SU-DHL-6 (cell line): ENCODE results near the gene MYDGF.

Experiments
- H2AFZ ChIP-seq: fragments of 200-600 bp; sonication (generic); 2 replicates; pipeline ENCODE4 v1.6.1; 2014; ENCODE audit warnings: low read depth, mild to moderate bottlenecking, moderate library complexity, mixed read lengths, antibody characterized with exemption, low read length; ENCODE audit not compliant: severe bottlenecking
- H3F3A ChIP-seq: fragments of 200-600 bp; shearing (Covaris generic); 2 replicates; pipeline ENCODE4 v1.6.0; 2016; ENCODE audit warnings: antibody characterized with exemption, mild to moderate bottlenecking; ENCODE audit not compliant: insufficient read depth
- H3K27ac ChIP-seq: fragments of 200-600 bp; sonication (generic); 2 replicates; pipeline ENCODE4 v1.5.1; 2016; ENCODE audit warnings: low read depth, mild to moderate bottlenecking, low read length, moderate library complexity, mixed read lengths
- H3K27me3 ChIP-seq: fragments of 200-600 bp; sonication (generic), shearing (Covaris generic); 2 replicates; pipeline ENCODE4 v1.6.0; 2014; ENCODE audit warnings: mild to moderate bottlenecking, low read length
- H3K36me3 ChIP-seq: fragments of 200-600 bp; sonication (generic); 2 replicates; pipeline ENCODE4 v1.6.1; 2014; ENCODE audit warnings: mild to moderate bottlenecking, low read length, mixed read lengths
- H3K4me2 ChIP-seq: fragments of 300-600, 200-600 bp; shearing (Covaris generic), sonication (generic); 2 replicates; pipeline ENCODE4 v1.6.0; 2014; ENCODE audit warnings: low read length, low read depth, mild to moderate bottlenecking; ENCODE audit not compliant: poor library complexity, severe bottlenecking
- H3K4me3 ChIP-seq: fragments of 200-600 bp; sonication (generic); 2 replicates; pipeline ENCODE4 v1.5.1; 2014; ENCODE audit warnings: antibody characterized with exemption, low read length, mild to moderate bottlenecking, mixed read lengths; ENCODE audit not compliant: insufficient read depth, poor library complexity, severe bottlenecking
- H3K79me2 ChIP-seq: fragments of 200-600 bp; sonication (generic); 2 replicates; pipeline ENCODE4 v1.6.1; 2014; ENCODE audit warnings: mild to moderate bottlenecking, low read length, moderate library complexity; ENCODE audit not compliant: insufficient read depth
- H3K9ac ChIP-seq: fragments of 200-600 bp; sonication (generic); 2 replicates; pipeline ENCODE4 v1.7.0; 2014; ENCODE audit warnings: mild to moderate bottlenecking, low read length
- H3K9me2 ChIP-seq: fragments of 200-600 bp; sonication (generic); replicated peaks from 2 replicates; pipeline ENCODE4 v1.6.1; 2014; ENCODE audit warnings: low read length; ENCODE audit not compliant: insufficient read depth
- H3K9me3 ChIP-seq: fragments of 200-600 bp; sonication (generic); 2 replicates; pipeline ENCODE4 v1.6.1; 2014; ENCODE audit warnings: low read length, mixed read lengths; ENCODE audit not compliant: insufficient read depth
- H4K20me1 ChIP-seq: fragments of 200-600 bp; sonication (generic); 2 replicates; pipeline ENCODE4 v1.6.1; 2014; ENCODE audit warnings: low read depth, mild to moderate bottlenecking, antibody characterized with exemption, low read length, moderate library complexity, mixed read lengths
- EZH2phosphoT487 ChIP-seq: fragments of 200-600 bp; sonication (generic), shearing (Covaris generic); conservative IDR thresholded peaks from 2 replicates; pipeline ENCODE4 v1.6.1; 2018; ENCODE audit warnings: mild to moderate bottlenecking, antibody characterized with exemption, low read length, moderate library complexity, mixed read lengths
- TF ChIP-seq, protein P1 (sequence below): fragments of 200-600 bp; sonication (generic); IDR thresholded peaks from one replicate; pipeline ENCODE4 v1.5.1; 2017; ENCODE audit warnings: antibody characterized with exemption, mild to moderate bottlenecking, low read length, moderate library complexity; ENCODE audit not compliant: insufficient read depth, poor library complexity, severe bottlenecking

Gene MYDGF

GRCh38 chr19:4678881-4679790, 9.0 kb upstream of the MYDGF start:
- no peaks in the 10 kb centered on the region for H3K79me2 ChIP-seq
- no peak for TF ChIP-seq EZH2phosphoT487
- TF ChIP-seq, protein P1, sequence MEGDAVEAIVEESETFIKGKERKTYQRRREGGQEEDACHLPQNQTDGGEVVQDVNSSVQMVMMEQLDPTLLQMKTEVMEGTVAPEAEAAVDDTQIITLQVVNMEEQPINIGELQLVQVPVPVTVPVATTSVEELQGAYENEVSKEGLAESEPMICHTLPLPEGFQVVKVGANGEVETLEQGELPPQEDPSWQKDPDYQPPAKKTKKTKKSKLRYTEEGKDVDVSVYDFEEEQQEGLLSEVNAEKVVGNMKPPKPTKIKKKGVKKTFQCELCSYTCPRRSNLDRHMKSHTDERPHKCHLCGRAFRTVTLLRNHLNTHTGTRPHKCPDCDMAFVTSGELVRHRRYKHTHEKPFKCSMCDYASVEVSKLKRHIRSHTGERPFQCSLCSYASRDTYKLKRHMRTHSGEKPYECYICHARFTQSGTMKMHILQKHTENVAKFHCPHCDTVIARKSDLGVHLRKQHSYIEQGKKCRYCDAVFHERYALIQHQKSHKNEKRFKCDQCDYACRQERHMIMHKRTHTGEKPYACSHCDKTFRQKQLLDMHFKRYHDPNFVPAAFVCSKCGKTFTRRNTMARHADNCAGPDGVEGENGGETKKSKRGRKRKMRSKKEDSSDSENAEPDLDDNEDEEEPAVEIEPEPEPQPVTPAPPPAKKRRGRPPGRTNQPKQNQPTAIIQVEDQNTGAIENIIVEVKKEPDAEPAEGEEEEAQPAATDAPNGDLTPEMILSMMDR = no peak
- no peak overlapping the region for H3K27ac ChIP-seq
- H3K36me3 ChIP-seq = no peaks in the 10 kb centered on the region
- H3K9me3 ChIP-seq = no peaks in the 10 kb centered on the region
- H3K9me2 ChIP-seq = no peaks in the 10 kb centered on the region
- H3K27me3 ChIP-seq = no peaks in the 10 kb centered on the region
- H3K4me3 ChIP-seq = no peak overlapping the region
- H3F3A ChIP-seq = no peaks in the 10 kb centered on the region
- H4K20me1 ChIP-seq = no peaks in the 10 kb centered on the region
- H2AFZ ChIP-seq = no peak overlapping the region
- no peak overlapping the region for H3K9ac ChIP-seq
- no peak overlapping the region for H3K4me2 ChIP-seq

DNA sequence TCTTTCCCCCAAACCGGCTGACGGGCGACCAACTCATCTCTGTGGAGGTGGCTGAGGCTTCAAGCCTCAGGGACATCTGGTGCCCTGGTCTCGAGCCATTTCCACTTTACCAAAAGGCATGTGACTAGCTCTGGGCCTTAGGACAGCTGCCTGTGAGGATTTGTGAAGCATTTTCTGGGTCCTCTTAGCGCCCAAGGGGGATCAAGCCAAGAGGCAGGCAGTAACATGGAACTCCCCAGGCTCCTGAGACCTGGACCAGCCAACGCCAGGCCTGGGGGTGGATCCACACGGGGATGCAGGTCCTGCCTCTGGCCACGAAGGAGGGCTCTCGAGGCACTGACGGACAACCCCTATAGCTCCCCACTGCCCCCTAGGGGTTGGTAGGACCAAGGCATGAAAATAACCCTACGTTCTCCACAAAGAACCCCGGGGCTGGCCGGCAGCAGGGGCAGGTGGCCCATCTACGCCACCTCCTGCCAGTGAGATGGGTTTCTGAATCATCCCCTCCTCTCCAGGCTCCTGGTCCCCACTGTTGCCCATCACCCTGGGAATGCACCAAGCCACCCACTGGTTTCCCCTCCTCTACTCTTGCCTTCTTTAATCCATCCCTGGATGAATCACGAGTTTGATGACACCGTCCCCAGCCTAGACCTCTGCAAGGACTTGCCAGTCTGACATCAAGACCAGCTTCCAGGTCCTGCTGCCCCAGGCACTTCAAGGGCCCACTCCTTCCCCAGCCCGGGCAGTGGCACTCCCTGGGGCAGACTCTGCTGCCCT, 7.0 kb upstream of the MYDGF start:
- TF ChIP-seq, protein P1 = no peak
- TF ChIP-seq EZH2phosphoT487 = no peak
- H3K4me2 ChIP-seq = no peak overlapping the region
- H4K20me1 ChIP-seq = no peaks in the 10 kb centered on the region
- H3K27ac ChIP-seq = no peak overlapping the region
- H3K9me2 ChIP-seq = no peaks in the 10 kb centered on the region
- no peak overlapping the region for H3K9ac ChIP-seq
- H3K4me3 ChIP-seq = no peak overlapping the region
- H3K79me2 ChIP-seq = no peaks in the 10 kb centered on the region
- H2AFZ ChIP-seq = no peak overlapping the region
- no peaks in the 10 kb centered on the region for H3K27me3 ChIP-seq
- peaks cover 13% of the 10 kb centered on the region for H3F3A ChIP-seq
- H3K9me3 ChIP-seq = no peaks in the 10 kb centered on the region
- no peaks in the 10 kb centered on the region for H3K36me3 ChIP-seq

DNA sequence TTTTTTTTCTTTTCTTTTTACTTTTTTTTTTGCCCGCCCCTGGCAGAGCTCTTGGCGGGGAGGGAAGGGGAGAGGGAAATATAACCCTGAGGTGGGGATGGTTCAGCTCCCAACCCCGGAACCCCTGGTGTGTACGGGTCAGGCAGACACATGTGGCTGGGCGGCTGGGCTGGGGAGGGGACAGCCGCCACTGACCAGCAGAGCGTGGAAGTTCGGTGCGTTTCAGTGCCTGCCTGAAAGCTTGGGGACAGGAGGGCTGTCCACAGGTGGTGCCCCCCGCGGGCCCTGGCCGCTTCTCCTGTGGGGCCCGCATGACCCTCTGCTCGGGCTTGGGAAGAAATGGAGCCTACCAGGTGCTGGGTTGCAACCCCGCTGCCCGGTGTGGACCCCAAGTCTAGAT, 5.2 kb upstream of the MYDGF start:
- no peak overlapping the region for H2AFZ ChIP-seq
- H4K20me1 ChIP-seq = no peaks in the 10 kb centered on the region
- H3K9ac ChIP-seq = no peak overlapping the region
- H3K27ac ChIP-seq = no peak overlapping the region
- no peak for TF ChIP-seq EZH2phosphoT487
- TF ChIP-seq, protein P1 = no peak
- H3K36me3 ChIP-seq = no peaks in the 10 kb centered on the region
- H3K9me3 ChIP-seq = no peaks in the 10 kb centered on the region
- peaks cover 22% of the 10 kb centered on the region for H3F3A ChIP-seq
- no peaks in the 10 kb centered on the region for H3K27me3 ChIP-seq
- H3K9me2 ChIP-seq = no peaks in the 10 kb centered on the region
- no peaks in the 10 kb centered on the region for H3K79me2 ChIP-seq
- no peak overlapping the region for H3K4me2 ChIP-seq
- no peak overlapping the region for H3K4me3 ChIP-seq
